Islet precursor cell (in vitro differentiated cells): Measurements from ENCODE around the gene CCDC9B.

ENCODE experiments used
- DNase-seq: peaks from one replicate; pipeline ENCODE4 v3.0.0-alpha.2; 2018

The CCDC9B gene

DNA sequence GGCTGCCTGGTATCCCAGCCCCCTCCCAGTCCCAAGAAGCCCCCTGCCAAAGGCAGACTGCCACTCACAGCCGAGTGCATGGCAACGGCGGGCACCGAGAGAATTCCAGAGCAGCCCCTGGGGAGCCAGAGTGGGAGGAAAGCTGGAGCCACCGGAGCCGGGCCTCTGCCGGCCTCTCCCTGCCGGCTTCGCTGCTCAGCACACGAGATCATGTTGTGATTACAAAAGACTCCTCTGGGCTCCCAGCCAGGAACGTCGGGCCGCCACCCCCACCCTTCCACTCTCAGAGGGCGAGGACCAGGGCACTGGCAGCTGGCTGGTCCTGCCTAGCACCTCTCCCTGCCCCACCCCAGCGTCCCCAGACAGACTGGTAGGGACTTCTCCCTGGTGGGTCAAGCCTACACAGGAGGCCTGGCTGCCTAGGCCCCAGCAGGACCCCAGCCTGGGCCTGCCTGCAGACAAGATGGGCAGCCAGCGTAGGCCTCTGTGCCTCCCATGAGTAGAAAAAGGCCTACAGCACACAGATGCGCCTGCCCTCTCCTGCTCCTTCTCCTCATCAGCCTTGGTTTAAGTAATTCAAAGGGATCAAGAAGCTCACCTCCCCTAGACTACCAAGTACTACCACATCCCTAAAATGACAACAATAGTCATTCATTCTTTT, at the start of gene CCDC9B:
Gene CCDC9B, minus strand, starts transcription at position 200 of the 661 bp plus-strand sequence. Its CDS starts 120 bp downstream, at position 80.
- no peak for DNase-seq

- no peak for DNase-seq
Observed at GRCh38 chr15:40389824-40390595, 49.3 kb upstream of the CCDC9B start.

- DNase-seq, result no peak
Observed at GRCh38 chr15:40388941-40389823, 48.4 kb upstream of the CCDC9B start.

- DNase-seq, result no peak
Observed at GRCh38 chr15:40386480-40386879, 45.7 kb upstream of the CCDC9B start.

GRCh38 chr15:40382580-40383456, 42.1 kb upstream of the CCDC9B start, which contains the start of gene KNSTRN:
Gene KNSTRN (plus strand): TSS chr15:40382721. CDS start chr15:40382836, 115 bp downstream.
- peak; percentile 95 for DNase-seq

DNA sequence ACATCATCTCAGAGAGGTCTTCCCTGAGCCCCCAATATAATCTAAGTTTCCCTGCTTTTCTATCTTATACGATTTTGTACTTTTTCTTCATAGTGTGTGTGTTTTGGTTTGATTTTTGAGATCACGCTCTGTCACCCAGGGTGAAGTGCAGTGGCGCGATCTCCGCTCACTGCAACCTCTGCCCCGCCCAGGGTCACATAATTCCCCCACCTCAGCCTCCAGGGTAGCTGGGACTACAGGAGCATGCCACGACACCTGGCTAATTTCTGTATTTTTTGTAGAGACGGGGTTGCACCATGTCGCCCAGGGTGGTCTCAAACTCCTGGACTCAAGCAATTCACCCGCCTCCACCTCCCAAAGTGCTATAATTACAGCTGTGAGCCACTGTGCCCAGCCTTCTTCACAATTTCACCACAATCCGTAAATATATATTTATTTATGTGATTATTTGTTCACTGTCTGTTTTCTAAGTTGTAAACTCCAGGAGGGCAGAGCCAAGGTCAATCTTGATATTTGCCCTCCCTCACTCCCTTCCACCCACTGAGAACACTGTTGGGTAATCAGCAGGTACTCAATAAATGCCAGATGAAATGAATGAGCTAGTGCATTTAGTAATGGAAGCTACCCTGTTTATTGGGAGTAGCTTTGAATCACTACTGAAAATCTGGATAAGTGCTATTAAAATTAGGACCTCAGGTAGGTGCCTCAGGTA, 41.2 kb upstream of the CCDC9B start:
- DNase-seq, result no peak

DNA sequence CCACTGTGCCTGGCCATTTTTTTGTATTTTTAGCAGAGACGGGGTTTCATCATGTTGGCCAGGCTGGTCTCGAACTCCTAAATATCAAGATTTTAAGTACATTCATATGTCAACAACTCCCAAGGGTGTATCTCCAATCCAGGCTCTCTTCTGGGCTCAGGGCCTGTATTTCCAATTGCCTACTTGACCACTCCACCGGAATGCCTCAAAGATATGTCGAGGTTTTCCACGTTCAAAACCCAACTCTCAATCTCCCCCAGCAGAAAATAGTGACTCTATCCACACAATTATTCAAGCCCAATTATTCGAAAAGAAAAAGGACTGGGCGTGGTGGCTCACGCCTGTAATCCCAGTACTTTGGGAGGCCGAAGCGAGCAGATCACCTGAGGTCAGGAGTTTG, 39.9 kb upstream of the CCDC9B start:
- DNase-seq, result no peak

GRCh38 chr15:40379853-40380252, 39.1 kb upstream of the CCDC9B start:
- DNase-seq, result no peak

GRCh38 chr15:40379374-40379773, 38.6 kb upstream of the CCDC9B start:
- DNase-seq, result no peak

DNA sequence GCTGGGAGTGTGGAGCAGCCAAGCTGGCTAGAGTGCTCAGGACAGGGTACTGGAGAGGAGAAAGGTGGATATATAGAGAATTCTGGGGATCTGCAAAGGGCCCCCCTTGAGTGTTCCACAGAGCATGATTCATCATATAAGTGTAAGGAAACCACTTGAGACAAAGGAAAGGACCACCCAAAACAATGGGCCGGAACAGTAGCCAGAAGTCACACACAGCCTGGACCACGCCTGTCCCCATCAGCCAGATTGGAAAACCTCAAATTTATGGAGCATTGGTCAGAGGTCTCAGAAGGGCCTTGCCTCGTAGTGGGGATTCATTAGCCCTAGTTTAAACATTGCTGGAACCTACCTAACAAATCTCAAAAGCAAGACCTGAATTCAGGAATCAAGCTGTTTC, 36.9 kb upstream of the CCDC9B start:
- DNase-seq, result no peak

DNA sequence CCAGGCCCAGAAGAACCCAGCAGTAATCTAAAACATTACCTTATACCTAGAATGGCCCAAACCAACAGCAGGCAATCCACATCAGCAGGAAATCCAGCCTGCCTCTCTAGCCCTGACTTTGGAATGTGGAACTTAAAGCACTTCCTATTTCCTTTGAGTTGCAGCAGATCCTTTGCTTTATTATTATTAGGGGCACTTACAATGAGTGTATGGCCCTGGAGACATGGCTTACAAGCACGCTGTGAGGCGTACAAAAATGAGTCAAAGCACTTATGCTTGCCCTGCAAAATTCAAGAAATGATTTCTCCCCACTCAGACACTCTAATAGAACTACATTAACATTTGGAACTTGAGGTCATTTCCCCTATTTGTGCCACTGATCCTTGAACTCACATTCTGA, 32.2 kb upstream of the CCDC9B start:
- DNase-seq, result no peak

DNA sequence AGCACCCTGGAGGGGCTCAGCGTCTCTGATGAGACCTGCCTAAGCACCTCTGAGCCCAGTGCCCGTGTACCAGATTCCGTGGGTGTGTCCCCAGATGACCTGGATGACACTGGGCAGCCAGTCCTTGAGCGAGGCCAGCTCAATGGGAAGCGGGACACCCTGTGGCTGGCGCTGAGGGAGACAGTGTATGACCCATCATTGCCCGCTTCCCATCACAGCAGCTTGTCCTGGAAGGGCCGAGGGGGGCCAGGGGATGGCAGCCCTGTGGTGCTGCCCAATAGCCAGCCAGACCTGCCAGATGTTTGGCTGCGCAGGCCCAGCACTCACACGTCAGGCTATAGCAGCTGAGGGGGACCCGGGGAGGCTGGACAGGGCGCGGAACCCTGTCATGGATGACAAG, 29.2 kb upstream of the CCDC9B start:
- peak; percentile 40 for DNase-seq

- peak; percentile 43 for DNase-seq
Observed at GRCh38 chr15:40369474-40369869, 28.7 kb upstream of the CCDC9B start.

DNA sequence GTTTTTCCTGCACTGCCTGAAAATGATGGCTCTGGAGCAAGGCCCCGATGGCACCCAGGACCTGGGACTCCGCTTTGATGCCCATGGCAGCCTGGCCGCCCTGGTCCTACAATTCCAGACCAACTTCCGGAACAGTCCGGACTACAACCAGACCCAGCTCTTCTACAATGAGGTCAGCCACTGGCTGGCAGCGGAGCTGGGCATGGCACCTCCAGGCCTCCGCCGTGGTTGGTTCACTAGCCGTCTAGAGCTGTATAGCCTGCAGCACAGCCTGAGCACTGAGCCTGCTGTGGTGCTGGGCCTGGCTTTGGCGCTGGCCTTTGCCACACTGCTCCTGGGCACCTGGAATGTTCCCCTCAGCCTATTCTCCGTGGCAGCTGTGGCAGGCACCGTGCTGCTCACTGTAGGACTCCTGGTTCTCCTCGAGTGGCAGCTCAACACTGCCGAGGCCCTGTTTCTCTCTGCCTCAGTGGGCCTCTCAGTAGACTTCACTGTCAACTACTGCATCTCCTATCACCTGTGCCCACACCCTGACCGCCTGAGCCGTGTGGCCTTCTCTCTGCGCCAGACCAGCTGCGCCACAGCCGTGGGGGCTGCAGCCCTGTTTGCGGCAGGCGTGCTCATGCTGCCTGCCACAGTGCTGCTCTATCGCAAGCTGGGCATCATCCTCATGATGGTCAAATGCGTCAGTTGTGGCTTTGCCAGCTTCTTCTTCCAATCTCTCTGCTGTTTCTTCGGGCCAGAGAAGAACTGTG, 28.2 kb upstream of the CCDC9B start:
- no peak for DNase-seq

GRCh38 chr15:40367686-40368611, 27.2 kb upstream of the CCDC9B start:
- DNase-seq, result peak; percentile 95

GRCh38 chr15:40367371-40367685, 26.6 kb upstream of the CCDC9B start:
- DNase-seq, result no peak

GRCh38 chr15:40366457-40367370, 26.0 kb upstream of the CCDC9B start:
- DNase-seq, result no peak

GRCh38 chr15:40365624-40366456, 25.1 kb upstream of the CCDC9B start:
- DNase-seq, result no peak
